ENCODE data around the gene ERN1. TPM values are rescaled to one million over a fixed set of nuclear protein-coding genes. Genes with fewer than 3 reads are reported as not detected.

Gene ERN1
- total and polyA plus RNA-seq, 2 of the 13 experiments (the other 11 are each of a cell fraction or from before 2014, with no cell fraction given): 6.0 to 12.7 TPM

DNA sequence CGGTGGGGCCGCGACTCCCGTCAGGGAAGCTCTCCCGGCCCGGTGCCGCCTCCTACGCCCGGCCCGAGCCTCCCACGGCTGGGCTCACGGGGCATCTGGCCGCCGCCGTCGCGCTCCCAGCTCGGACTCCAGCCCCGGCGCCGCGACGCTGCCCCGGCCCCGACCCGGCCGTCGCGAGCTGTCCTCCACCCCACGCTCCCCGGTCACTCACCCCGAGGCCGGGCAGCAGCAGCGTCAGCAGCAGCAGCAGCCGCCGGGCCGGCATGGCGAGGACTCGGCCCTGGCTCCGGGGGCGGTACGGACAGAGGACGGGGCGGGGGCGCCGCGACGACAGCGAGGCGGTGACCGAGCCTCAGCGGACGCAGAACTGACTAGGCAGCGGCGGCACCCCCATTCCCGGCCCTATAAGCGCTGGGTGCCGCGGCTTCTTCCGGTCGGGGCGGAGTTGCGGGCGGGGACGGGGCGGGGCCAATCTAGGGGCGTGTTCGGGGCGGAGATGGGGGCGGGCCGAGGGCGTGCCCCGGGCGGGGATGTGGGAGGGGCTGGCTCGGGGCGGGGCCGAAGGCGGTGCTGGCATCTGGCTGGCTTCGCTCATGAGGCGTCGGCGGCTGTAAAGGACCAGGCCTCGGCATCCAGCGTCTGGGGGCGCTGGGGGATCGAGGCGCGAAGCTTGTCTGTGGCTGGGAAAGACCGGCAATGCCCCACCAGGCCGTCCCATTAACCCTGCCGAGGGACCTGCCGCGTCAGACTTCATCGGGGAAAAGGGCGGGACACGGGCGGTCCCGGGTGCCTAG, at the start of gene ERN1 (continued):
- TF ChIP-seq, protein P1, sequence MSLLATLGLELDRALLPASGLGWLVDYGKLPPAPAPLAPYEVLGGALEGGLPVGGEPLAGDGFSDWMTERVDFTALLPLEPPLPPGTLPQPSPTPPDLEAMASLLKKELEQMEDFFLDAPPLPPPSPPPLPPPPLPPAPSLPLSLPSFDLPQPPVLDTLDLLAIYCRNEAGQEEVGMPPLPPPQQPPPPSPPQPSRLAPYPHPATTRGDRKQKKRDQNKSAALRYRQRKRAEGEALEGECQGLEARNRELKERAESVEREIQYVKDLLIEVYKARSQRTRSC (CRISPR knock-in tag; IDR thresholded peaks at IDR 0.05; ENCODE audit: low read depth): peak; percentile 45; the same call in 1 of the 2 replicates
- TF ChIP-seq NCOA1 (CRISPR knock-in tag; IDR thresholded peaks at IDR 0.05): no peak
- no peak for TF ChIP-seq ZFP36L2 (CRISPR knock-in tag; IDR thresholded peaks at IDR 0.05)
- TF ChIP-seq HMGA1 (CRISPR knock-in tag; conservative IDR thresholded peaks at IDR 0.05): no peak
- peak; percentile 35; the same call in 1 of the 2 replicates for TF ChIP-seq ZNF629 (CRISPR knock-in tag; conservative IDR thresholded peaks at IDR 0.05)
- peak; percentile 75 for TF ChIP-seq KAT8 (CRISPR knock-in tag; IDR thresholded peaks at IDR 0.05)
- TF ChIP-seq RFX1 (IDR thresholded peaks at IDR 0.05): no peak
- peak; percentile 63 for TF ChIP-seq PHF20 (CRISPR knock-in tag; IDR thresholded peaks at IDR 0.05)
- TF ChIP-seq, protein P2, sequence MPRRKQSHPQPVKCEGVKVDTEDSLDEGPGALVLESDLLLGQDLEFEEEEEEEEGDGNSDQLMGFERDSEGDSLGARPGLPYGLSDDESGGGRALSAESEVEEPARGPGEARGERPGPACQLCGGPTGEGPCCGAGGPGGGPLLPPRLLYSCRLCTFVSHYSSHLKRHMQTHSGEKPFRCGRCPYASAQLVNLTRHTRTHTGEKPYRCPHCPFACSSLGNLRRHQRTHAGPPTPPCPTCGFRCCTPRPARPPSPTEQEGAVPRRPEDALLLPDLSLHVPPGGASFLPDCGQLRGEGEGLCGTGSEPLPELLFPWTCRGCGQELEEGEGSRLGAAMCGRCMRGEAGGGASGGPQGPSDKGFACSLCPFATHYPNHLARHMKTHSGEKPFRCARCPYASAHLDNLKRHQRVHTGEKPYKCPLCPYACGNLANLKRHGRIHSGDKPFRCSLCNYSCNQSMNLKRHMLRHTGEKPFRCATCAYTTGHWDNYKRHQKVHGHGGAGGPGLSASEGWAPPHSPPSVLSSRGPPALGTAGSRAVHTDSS (CRISPR knock-in tag; conservative IDR thresholded peaks at IDR 0.05): peak; percentile 80; the same call in 1 of the 2 replicates
- TF ChIP-seq, protein P3, sequence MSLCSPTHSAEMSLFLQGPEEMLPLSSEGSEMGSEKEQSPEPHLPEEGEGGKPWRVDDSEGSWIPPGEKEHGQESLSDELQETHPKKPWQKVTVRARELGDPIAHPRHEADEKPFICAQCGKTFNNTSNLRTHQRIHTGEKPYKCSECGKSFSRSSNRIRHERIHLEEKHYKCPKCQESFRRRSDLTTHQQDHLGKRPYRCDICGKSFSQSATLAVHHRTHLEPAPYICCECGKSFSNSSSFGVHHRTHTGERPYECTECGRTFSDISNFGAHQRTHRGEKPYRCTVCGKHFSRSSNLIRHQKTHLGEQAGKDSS (CRISPR knock-in tag; IDR thresholded peaks at IDR 0.05; ENCODE audit: borderline replicate concordance, low read depth): peak; percentile 91; the same call in 1 of the 2 replicates
- TF ChIP-seq ZNF430 (CRISPR knock-in tag; IDR thresholded peaks at IDR 0.05): peak; percentile 58; the same call in 1 of the 2 replicates
- 0 out of 2 replicates have a peak, but pooled peaks have one; percentile 27 for TF ChIP-seq MYNN (CRISPR knock-in tag; IDR thresholded peaks at IDR 0.05; ENCODE audit: low read depth)
- TF ChIP-seq NFE2L2 (IDR thresholded peaks at IDR 0.05; ENCODE audit: low read length): no peak
- peak; percentile 72 for TF ChIP-seq HNRNPLL (IDR thresholded peaks at IDR 0.05; ENCODE audit: low read depth, low read length, poor library complexity, severe bottlenecking)
- TF ChIP-seq ZNF121 (CRISPR knock-in tag; IDR thresholded peaks at IDR 0.05): peak; percentile 61; the same call in 1 of the 2 replicates
- TF ChIP-seq, protein P4, sequence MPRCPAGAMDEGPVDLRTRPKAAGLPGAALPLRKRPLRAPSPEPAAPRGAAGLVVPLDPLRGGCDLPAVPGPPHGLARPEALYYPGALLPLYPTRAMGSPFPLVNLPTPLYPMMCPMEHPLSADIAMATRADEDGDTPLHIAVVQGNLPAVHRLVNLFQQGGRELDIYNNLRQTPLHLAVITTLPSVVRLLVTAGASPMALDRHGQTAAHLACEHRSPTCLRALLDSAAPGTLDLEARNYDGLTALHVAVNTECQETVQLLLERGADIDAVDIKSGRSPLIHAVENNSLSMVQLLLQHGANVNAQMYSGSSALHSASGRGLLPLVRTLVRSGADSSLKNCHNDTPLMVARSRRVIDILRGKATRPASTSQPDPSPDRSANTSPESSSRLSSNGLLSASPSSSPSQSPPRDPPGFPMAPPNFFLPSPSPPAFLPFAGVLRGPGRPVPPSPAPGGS (CRISPR knock-in tag; IDR thresholded peaks at IDR 0.05): peak; percentile 98
- no peak for TF ChIP-seq ZBTB7A (CRISPR knock-in tag; IDR thresholded peaks at IDR 0.05)
- TF ChIP-seq IKZF4 (CRISPR knock-in tag; IDR thresholded peaks at IDR 0.05; ENCODE audit: borderline replicate concordance, low read depth, not compliant biosample characterization): peak; percentile 80
- peak; percentile 80 for TF ChIP-seq THAP11 (CRISPR knock-in tag; IDR thresholded peaks at IDR 0.05)
- TF ChIP-seq, protein P5, sequence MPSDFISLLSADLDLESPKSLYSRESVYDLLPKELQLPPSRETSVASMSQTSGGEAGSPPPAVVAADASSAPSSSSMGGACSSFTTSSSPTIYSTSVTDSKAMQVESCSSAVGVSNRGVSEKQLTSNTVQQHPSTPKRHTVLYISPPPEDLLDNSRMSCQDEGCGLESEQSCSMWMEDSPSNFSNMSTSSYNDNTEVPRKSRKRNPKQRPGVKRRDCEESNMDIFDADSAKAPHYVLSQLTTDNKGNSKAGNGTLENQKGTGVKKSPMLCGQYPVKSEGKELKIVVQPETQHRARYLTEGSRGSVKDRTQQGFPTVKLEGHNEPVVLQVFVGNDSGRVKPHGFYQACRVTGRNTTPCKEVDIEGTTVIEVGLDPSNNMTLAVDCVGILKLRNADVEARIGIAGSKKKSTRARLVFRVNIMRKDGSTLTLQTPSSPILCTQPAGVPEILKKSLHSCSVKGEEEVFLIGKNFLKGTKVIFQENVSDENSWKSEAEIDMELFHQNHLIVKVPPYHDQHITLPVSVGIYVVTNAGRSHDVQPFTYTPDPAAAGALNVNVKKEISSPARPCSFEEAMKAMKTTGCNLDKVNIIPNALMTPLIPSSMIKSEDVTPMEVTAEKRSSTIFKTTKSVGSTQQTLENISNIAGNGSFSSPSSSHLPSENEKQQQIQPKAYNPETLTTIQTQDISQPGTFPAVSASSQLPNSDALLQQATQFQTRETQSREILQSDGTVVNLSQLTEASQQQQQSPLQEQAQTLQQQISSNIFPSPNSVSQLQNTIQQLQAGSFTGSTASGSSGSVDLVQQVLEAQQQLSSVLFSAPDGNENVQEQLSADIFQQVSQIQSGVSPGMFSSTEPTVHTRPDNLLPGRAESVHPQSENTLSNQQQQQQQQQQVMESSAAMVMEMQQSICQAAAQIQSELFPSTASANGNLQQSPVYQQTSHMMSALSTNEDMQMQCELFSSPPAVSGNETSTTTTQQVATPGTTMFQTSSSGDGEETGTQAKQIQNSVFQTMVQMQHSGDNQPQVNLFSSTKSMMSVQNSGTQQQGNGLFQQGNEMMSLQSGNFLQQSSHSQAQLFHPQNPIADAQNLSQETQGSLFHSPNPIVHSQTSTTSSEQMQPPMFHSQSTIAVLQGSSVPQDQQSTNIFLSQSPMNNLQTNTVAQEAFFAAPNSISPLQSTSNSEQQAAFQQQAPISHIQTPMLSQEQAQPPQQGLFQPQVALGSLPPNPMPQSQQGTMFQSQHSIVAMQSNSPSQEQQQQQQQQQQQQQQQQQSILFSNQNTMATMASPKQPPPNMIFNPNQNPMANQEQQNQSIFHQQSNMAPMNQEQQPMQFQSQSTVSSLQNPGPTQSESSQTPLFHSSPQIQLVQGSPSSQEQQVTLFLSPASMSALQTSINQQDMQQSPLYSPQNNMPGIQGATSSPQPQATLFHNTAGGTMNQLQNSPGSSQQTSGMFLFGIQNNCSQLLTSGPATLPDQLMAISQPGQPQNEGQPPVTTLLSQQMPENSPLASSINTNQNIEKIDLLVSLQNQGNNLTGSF (CRISPR knock-in tag; IDR thresholded peaks at IDR 0.05): peak; percentile 82

Data from HepG2 (cell line).